PC-3 (cell line): ENCODE results near the gene PRKN. TPM values are rescaled to one million over a fixed set of nuclear protein-coding genes. Genes with fewer than 3 reads are reported as not detected.

Experiments used
- ATAC-seq: fragments of 200-7000 bp; cut with Tn5 transposase; 2 replicates; pipeline ENCODE4 v1.9.1; 2020; ENCODE audit warnings: mild to moderate bottlenecking, moderate library complexity
- BruUV-seq: library from RNA; stranded (reverse); fragments of 400-500 nt; replicated peaks from 2 replicates; lab custom pipeline; 2021; lab: Mats Ljungman, UMichigan
- CTCF ChIA-PET: fragments of 300-600 bp; sonication (Branson Sonifier 250); formaldehyde crosslinking; loops from one replicate; lab custom pipeline; 2022; ENCODE audit warnings: antibody characterized with exemption; lab: Charles Lee
- POLR2A ChIA-PET: fragments of 300-600 bp; sonication (Branson Sonifier 250); formaldehyde crosslinking; loops from one replicate; lab custom pipeline; 2022; ENCODE audit warnings: antibody characterized with exemption; ENCODE audit not compliant: unreplicated experiment; lab: Charles Lee
- DNase-seq: peaks from one replicate; pipeline ENCODE4 v3.0.0-alpha.2; 2015
- H2AFZ ChIP-seq: fragments of 300-600 bp; sonication (generic); 2 replicates; pipeline ENCODE4 v1.6.0; 2016; ENCODE audit warnings: antibody characterized with exemption, low read length
- H3F3A ChIP-seq: fragments of 300-600 bp; sonication (generic); one replicate; pipeline ENCODE4 v1.6.0; 2017; ENCODE audit warnings: antibody characterized with exemption, low read length, control low read depth, mild to moderate bottlenecking; ENCODE audit not compliant: unreplicated experiment
- H3K27ac ChIP-seq: fragments of 300-600 bp; sonication (generic); 2 replicates; pipeline ENCODE4 v1.5.1; 2016; ENCODE audit warnings: mild to moderate bottlenecking, low read length
- H3K27me3 ChIP-seq: fragments of 300-600 bp; sonication (generic); 2 replicates; pipeline ENCODE4 v1.6.1; 2016; ENCODE audit warnings: low read length, mixed read lengths
- H3K36me3 ChIP-seq: fragments of 300-600 bp; sonication (generic); 2 replicates; pipeline ENCODE4 v1.6.1; 2016; ENCODE audit warnings: low read depth, mixed run types, low read length, mixed read lengths
- H3K4me1 ChIP-seq: fragments of 300-600 bp; sonication (generic); 2 replicates; pipeline ENCODE4 v1.5.1; 2016; ENCODE audit warnings: low read length; ENCODE audit not compliant: insufficient read depth
- H3K4me2 ChIP-seq: fragments of 300-600 bp; sonication (generic); 2 replicates; pipeline ENCODE4 v1.6.0; 2016; ENCODE audit warnings: low read length
- H3K4me3 ChIP-seq: fragments of 300-600 bp; sonication (generic); 2 replicates; pipeline ENCODE4 v1.5.1; 2016; ENCODE audit warnings: mild to moderate bottlenecking, low read length, mixed read lengths
- H3K79me2 ChIP-seq: fragments of 300-600 bp; sonication (generic); 2 replicates; pipeline ENCODE4 v1.6.1; 2017; ENCODE audit warnings: low read length, mixed read lengths
- H3K9ac ChIP-seq: fragments of 300-600 bp; sonication (generic); 2 replicates; pipeline ENCODE4 v1.6.0; 2016; ENCODE audit warnings: mild to moderate bottlenecking, low read length
- H3K9me2 ChIP-seq: fragments of 300-600 bp; sonication (generic); replicated peaks from 2 replicates; pipeline ENCODE4 v1.6.1; 2016; ENCODE audit warnings: mixed run types, low read length, mixed read lengths
- H3K9me3 ChIP-seq: fragments of 300-600 bp; sonication (generic); 2 replicates; pipeline ENCODE4 v1.6.1; 2016; ENCODE audit warnings: low read length, mixed read lengths
- H4K20me1 ChIP-seq: fragments of 300-600 bp; sonication (generic); 2 replicates; pipeline ENCODE4 v1.6.1; 2016; ENCODE audit warnings: low read length, mixed read lengths
- CTCF ChIP-seq: fragments of 300-600 bp; sonication (generic); conservative IDR thresholded peaks from 2 replicates; pipeline ENCODE4 v1.5.1; 2017; ENCODE audit warnings: antibody characterized with exemption, low read depth, mild to moderate bottlenecking, low read length
- EZH2 ChIP-seq: fragments of 300-600 bp; sonication (generic); IDR thresholded peaks from one replicate; pipeline ENCODE4 v1.6.1; 2017; ENCODE audit warnings: antibody characterized with exemption, mild to moderate bottlenecking, low read length; ENCODE audit not compliant: unreplicated experiment
- EZH2phosphoT487 ChIP-seq: fragments of 300-600 bp; sonication (generic); IDR thresholded peaks from 2 replicates; pipeline ENCODE4 v1.6.1; 2018; ENCODE audit warnings: mild to moderate bottlenecking, antibody characterized with exemption, low read length, borderline replicate concordance
- intact Hi-C: fragments of 100-400 bp; cut with micrococcal nuclease; formaldehyde crosslinking; loops from 2 replicates; pipeline ENCODE4 v1.9.0; 2023
- total RNA-seq: library from RNA; depleted of rRNA; stranded (reverse); fragments of >200 nt; gene quantifications from 2 replicates; pipeline ENCODE4 v1.2.3, GENCODE V29; 2014

PRKN gene
- total RNA-seq, 1 experiment from 2014 or later = not detected

- Histone ChIP-seq H2AFZ (no peak overlapping the region), H3K27me3 (no peaks in the 10 kb centered on the region), H3K4me3 (no peak overlapping the region), H3K79me2 (no peaks in the 10 kb centered on the region), H3F3A (no peaks in the 10 kb centered on the region), H3K4me1 (no peaks in the 10 kb centered on the region), H4K20me1 (no peaks in the 10 kb centered on the region), H3K9ac (no peak overlapping the region), H3K36me3 (no peaks in the 10 kb centered on the region), H3K27ac (no peak overlapping the region), H3K9me3 (no peaks in the 10 kb centered on the region), H3K4me2 (no peak overlapping the region), H3K9me2 (no peaks in the 10 kb centered on the region)
- BruUV-seq = no TSS peak
- POLR2A ChIA-PET = no interaction called here
- intact Hi-C loops = no loop called here
- CTCF ChIA-PET = no interaction called here
- no peak for TF ChIP-seq EZH2phosphoT487
- no peak for TF ChIP-seq EZH2
- TF ChIP-seq CTCF = no peak
- ATAC-seq (no peak), DNase-seq (no peak)
Observed at GRCh38 chr6:162773996-162774395, 46.4 kb upstream of the PRKN start.

DNA sequence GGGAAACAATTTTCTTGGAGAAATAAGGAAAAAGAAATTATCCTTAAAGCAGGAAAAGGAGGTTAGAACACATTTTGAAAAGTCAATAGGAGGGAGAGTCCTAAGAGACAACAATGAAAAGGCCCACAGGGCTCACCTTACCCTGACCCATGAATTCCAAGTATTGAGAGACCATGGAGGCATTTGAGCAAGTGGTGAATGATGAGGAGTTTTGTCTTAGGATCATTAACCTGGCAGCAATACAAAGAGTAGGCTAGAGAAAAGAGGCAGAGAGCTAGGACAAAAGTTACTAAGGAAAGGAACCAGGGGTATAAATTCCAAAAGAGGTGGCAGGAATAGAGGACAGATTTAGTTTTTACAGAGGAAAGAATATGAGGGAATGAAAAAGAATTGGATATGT, 44.9 kb upstream of the PRKN start:
- H4K20me1 ChIP-seq = no peaks in the 10 kb centered on the region
- H3K79me2 ChIP-seq = no peaks in the 10 kb centered on the region
- H3K4me3 ChIP-seq = no peak overlapping the region
- no peak overlapping the region for H3K9ac ChIP-seq
- no peak overlapping the region for H2AFZ ChIP-seq
- ChIA-PET CTCF (no interaction called here), POLR2A (no interaction called here)
- DNase-seq (no peak), ATAC-seq (no peak)
- intact Hi-C loops = no loop called here
- no TSS peak for BruUV-seq
- no peaks in the 10 kb centered on the region for H3K9me2 ChIP-seq
- H3K4me1 ChIP-seq = no peaks in the 10 kb centered on the region
- no peaks in the 10 kb centered on the region for H3K9me3 ChIP-seq
- H3K4me2 ChIP-seq = no peak overlapping the region
- H3K36me3 ChIP-seq = no peaks in the 10 kb centered on the region
- H3F3A ChIP-seq = no peaks in the 10 kb centered on the region
- no peaks in the 10 kb centered on the region for H3K27me3 ChIP-seq
- H3K27ac ChIP-seq = no peak overlapping the region
- no peak for TF ChIP-seq CTCF

DNA sequence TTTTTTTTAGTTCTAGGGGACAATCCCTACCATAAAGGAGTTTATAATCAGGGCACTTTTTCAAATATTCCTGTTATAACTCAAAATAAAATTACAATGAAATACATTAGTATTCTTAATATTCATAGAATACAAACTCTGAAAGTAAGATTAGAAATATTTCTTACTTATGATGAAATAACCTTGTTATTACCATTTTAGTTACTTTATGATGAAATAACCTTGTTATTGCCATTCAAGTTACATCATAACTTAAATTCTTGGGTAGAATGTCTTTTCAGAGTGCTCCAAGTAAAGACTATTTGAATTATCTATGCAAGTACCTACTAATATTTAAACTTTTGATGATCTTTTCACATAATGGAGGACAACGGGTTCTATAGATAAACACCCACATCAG, 43.4 kb upstream of the PRKN start:
- intact Hi-C loops = no loop called here
- Histone ChIP-seq H3K4me2 (no peak overlapping the region), H3K4me3 (no peak overlapping the region), H3K9me3 (no peaks in the 10 kb centered on the region), H3K36me3 (no peaks in the 10 kb centered on the region), H3F3A (no peaks in the 10 kb centered on the region), H3K27ac (no peak overlapping the region), H3K9me2 (no peaks in the 10 kb centered on the region), H3K79me2 (no peaks in the 10 kb centered on the region), H4K20me1 (no peaks in the 10 kb centered on the region), H3K27me3 (no peaks in the 10 kb centered on the region), H2AFZ (no peak overlapping the region), H3K4me1 (no peaks in the 10 kb centered on the region), H3K9ac (no peak overlapping the region)
- no peak for TF ChIP-seq EZH2
- TF ChIP-seq CTCF = no peak
- TF ChIP-seq EZH2phosphoT487 = no peak
- BruUV-seq = no TSS peak
- POLR2A ChIA-PET = no interaction called here
- no peak for DNase-seq
- ATAC-seq = no peak
- CTCF ChIA-PET = no interaction called here
